NCI-H526 (cell line): ENCODE data around the gene GFOD2.

ENCODE experiments used
- DNase-seq, 2 experiments: peaks; one replicate each; lab custom pipeline; 2025; lab: John Stamatoyannopoulos, UW

GFOD2 gene

DNA sequence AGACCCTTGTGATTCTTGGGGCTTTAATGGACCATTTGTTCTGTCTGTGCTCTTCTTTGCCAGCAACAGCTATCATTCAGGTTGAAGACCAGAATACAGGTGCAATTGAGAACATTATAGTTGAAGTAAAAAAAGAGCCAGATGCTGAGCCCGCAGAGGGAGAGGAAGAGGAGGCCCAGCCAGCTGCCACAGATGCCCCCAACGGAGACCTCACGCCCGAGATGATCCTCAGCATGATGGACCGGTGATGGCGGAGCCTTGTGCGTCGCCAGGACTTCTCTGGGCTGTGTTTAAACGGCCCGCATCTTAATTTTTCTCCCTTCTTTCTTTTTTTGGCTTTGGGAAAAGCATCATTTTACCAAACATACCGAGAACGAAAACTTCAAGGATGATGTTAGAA is 81.5 kb downstream of the GFOD2 start:
- no peak for DNase-seq

DNA sequence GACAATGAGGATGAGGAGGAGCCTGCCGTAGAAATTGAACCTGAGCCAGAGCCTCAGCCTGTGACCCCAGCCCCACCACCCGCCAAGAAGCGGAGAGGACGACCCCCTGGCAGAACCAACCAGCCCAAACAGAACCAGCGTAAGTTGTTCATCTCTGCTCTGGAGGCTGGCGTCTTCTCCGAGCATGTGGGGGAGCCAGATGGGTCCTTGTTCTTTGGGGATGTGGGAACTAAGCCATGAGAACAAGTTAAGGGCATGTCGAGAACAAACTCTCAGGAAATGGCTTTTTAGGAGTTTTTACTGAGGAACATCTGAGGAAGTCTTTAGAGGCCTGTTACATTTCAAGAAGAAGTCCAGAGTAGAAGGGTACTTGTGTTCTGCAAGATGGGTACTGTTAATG is 82.4 kb downstream of the GFOD2 start:
- no peak for DNase-seq

- DNase-seq = no peak
These were observed 86.5 kb downstream of the GFOD2 start for GRCh38 chr16:67632415-67633172.

GRCh38 chr16:67628216-67628615 is 90.9 kb downstream of the GFOD2 start:
- DNase-seq = no peak
